Measurements from ENCODE around the gene SWAP70. TPM values are rescaled to one million over a fixed set of nuclear protein-coding genes. Genes with fewer than 3 reads are reported as not detected.

The SWAP70 gene
- total RNA-seq, 1 donor from 2014 or later, result 15.2 TPM

DNA sequence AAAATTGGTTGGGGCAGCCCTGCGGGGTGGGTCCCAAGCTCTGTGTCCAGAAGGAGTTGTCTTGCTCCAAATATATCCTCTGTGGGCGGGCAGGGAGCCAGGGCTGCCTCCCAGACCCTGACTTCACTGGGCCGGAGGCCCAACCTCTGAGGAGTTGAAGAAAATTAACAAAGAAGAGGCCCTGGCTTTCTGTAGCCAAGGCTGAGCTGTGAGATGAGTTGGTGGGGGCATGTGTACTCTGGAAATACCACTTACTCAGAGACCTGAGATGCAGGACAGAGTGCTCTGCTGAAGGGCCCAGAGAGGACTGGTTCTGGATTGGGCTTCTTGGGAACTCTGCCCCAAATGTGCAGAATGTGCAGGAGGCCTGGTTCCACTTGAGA, 96.3 kb downstream of the SWAP70 start:
- DNase-seq (ENCODE audit: low read depth), result peak; percentile 29
- no peak for TF ChIP-seq CTCF (conservative IDR thresholded peaks at IDR 0.05; ENCODE audit: low read depth, low read length)
- H3K4me3 ChIP-seq (ENCODE audit: low read depth, low read length), result no peak overlapping the region

GRCh38 chr11:9761441-9761945, 97.6 kb downstream of the SWAP70 start:
- TF ChIP-seq CTCF (conservative IDR thresholded peaks at IDR 0.05; ENCODE audit: low read depth, low read length), result no peak

GRCh38 chr11:9762531-9762930, 98.7 kb downstream of the SWAP70 start:
- H3K4me3 ChIP-seq (ENCODE audit: low read depth, low read length), result no peak overlapping the region
- no peak for TF ChIP-seq CTCF (conservative IDR thresholded peaks at IDR 0.05; ENCODE audit: low read depth, low read length)
- DNase-seq (ENCODE audit: low read depth), result no peak

More at GRCh38 chr11:9761441-9761945, 97.6 kb downstream of the SWAP70 start:
- DNase-seq (ENCODE audit: low read depth), result no peak
- no peak overlapping the region for H3K4me3 ChIP-seq (ENCODE audit: low read depth, low read length)

DNA sequence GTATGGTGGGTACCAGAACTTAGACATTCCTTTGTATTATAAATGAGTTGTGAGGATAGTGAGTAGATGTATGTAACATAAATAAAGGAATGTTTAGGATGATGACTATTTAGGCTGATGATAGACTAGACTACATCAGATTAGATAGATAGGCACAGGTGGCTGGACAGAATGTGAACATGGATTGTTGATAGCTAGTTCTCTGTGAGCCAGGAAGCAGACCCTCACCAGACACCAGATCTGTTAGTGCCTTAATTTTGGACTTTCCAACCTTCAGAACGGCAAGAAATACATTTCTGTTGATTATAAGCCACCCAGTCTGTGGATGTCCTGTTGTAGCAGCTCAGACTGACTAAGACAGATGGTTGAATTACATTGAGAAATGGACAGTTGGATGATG, 99.4 kb downstream of the SWAP70 start:
- TF ChIP-seq CTCF (conservative IDR thresholded peaks at IDR 0.05; ENCODE audit: low read depth, low read length), result no peak
- no peak for DNase-seq (ENCODE audit: low read depth)
- H3K4me3 ChIP-seq (ENCODE audit: low read depth, low read length), result no peak overlapping the region

GRCh38 chr11:9765320-9766101, 101.6 kb downstream of the SWAP70 start:
- peak; percentile 23 for DNase-seq (ENCODE audit: low read depth)
- TF ChIP-seq CTCF (conservative IDR thresholded peaks at IDR 0.05; ENCODE audit: low read depth, low read length), result no peak
- H3K4me3 ChIP-seq (ENCODE audit: low read depth, low read length), result no peak overlapping the region

DNA sequence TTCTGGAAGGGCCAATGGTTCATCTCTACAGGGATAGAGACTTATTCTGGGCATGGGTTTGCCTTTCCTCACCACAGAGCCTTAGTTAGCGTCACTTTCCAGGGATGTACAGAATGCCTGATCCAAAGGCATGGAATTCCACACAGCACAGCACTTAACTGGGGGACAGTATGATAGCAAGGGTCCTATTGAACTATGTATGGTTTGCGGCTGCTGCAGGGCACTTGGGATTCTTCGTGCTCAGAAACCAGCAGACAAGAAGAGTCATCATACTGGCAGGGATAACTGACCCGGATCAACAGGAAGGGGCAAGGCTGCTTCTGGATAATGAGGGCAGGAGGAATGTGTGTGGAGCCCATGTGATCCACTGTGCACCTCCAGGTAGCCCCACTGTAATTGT, 105.7 kb downstream of the SWAP70 start:
- TF ChIP-seq CTCF (conservative IDR thresholded peaks at IDR 0.05; ENCODE audit: low read depth, low read length), result no peak
- H3K4me3 ChIP-seq (ENCODE audit: low read depth, low read length), result no peak overlapping the region
- DNase-seq (ENCODE audit: low read depth), result no peak

DNA sequence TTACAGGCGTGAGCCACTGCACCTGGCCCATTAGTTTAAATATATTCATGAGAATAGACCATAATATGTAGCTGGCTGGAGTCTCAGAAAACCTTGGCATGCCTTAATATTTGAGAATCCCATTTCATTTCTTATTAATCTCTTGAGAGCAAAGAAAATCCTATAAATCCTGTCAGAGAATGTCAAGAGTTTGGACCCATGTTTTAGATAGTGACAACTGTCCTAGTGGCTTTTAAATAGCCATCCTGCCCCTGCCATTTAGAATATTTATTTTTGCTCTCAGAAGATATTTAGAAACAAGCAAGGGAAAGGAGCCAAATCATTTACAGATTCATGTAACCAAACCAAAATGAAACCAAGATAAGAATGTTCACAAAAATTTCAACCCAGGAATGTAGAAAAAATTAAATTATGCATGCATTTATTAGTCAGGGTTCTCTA, 107.2 kb downstream of the SWAP70 start:
- no peak for DNase-seq (ENCODE audit: low read depth)
- TF ChIP-seq CTCF (conservative IDR thresholded peaks at IDR 0.05; ENCODE audit: low read depth, low read length), result no peak
- no peak overlapping the region for H3K4me3 ChIP-seq (ENCODE audit: low read depth, low read length)
